HepG2 (cell line): Measurements from ENCODE around the gene RPL41. TPM values are rescaled to one million over a fixed set of nuclear protein-coding genes. Genes with fewer than 3 reads are reported as not detected.
A peak's percentile ranks its signal among the peaks of the same experiment; 100 is the strongest.

Experiments
- ATAC-seq: fragments of 200-7000 bp; cut with Tn5 transposase; 3 replicates; pipeline ENCODE4 v1.9.1; 2020; ENCODE audit warnings: mild to moderate bottlenecking, moderate library complexity
- BruUV-seq: library from RNA; stranded (reverse); fragments of 400-500 nt; replicated peaks from 2 replicates; lab custom pipeline; 2021; lab: Mats Ljungman, UMichigan
- CTCF ChIA-PET: fragments of 300-600 bp; formaldehyde crosslinking; extraction: SDS; loops from one replicate; lab custom pipeline; 2021; ENCODE audit warnings: low total read pairs, inconsistent platforms, low intra/inter-chr PET ratio; lab: Yijun Ruan, JAX
- POLR2A ChIA-PET: fragments of 350-600 bp; sonication (Branson Sonifier 250); formaldehyde crosslinking; loops from one replicate; lab custom pipeline; 2020; ENCODE audit warnings: antibody characterized with exemption, inconsistent platforms; lab: Yijun Ruan, JAX
- DNase-seq: peaks from one replicate; pipeline ENCODE4 v3.0.0-alpha.2; 2015; ENCODE audit warnings: low spot score
- FAIRE-seq: peaks from 3 replicates; lab custom pipeline; 2011; peaks lifted over from hg19 to GRCh38; lab: Jason Lieb, UNC
- H2AFZ ChIP-seq: one replicate; pipeline ENCODE4 v1.6.1; 2011; ENCODE audit warnings: low read length, inconsistent platforms
- H3K27ac ChIP-seq: fragments of 300-600 bp; 3 replicates; pipeline ENCODE4 v1.8.0; 2011; ENCODE audit warnings: mixed run types, mild to moderate bottlenecking, mixed read lengths, low read length, inconsistent platforms; ENCODE audit not compliant: insufficient read depth; ENCODE audit errors: extremely low read length
- H3K27me3 ChIP-seq, 2 experiments: fragments of 200-600 bp in 1 of 2; 2 replicates in 1 of 2; 3 replicates in 1 of 2; pipeline versions ENCODE4 v1.6.0 to v1.8.0; 2011; ENCODE audit warnings: low read length in 2 of 2, mild to moderate bottlenecking in 2 of 2, moderate library complexity in 2 of 2, inconsistent platforms in 1 of 2; ENCODE audit not compliant: insufficient read depth in 2 of 2, control insufficient read depth in 1 of 2
- H3K36me3 ChIP-seq, 2 experiments: fragments of 200-600 bp in 1 of 2; replicated peaks in 1 of 2; 2 replicates in 1 of 2; 3 replicates in 1 of 2; pipeline versions ENCODE4 v1.5.1 to v1.8.0; 2011; ENCODE audit warnings: low read length in 2 of 2, inconsistent platforms in 1 of 2; ENCODE audit not compliant: insufficient read depth in 2 of 2, control insufficient read depth in 1 of 2
- H3K4me1 ChIP-seq: 2 replicates; pipeline ENCODE4 v1.5.1; 2012; ENCODE audit warnings: low read length, inconsistent platforms; ENCODE audit not compliant: insufficient read depth
- H3K4me2 ChIP-seq: 2 replicates; pipeline ENCODE4 v1.6.0; 2011; ENCODE audit warnings: low read depth, low read length, inconsistent platforms
- H3K4me3 ChIP-seq, 3 experiments: fragments of 200-600 bp in 1 of 3; sonication (generic), shearing (Covaris generic) in 1 of 3; replicated peaks in 1 of 3; 2 replicates each; pipeline ENCODE4 v1.5.1; 2011 to 2016; ENCODE audit warnings: low read length in 3 of 3, inconsistent platforms in 2 of 3, low read depth in 2 of 3, mild to moderate bottlenecking in 2 of 3, control low read depth in 1 of 3, mixed read lengths in 1 of 3; ENCODE audit not compliant: insufficient read depth in 1 of 3
- H3K79me2 ChIP-seq: one replicate; pipeline ENCODE4 v1.6.1; 2011; ENCODE audit warnings: low read length, inconsistent platforms; ENCODE audit not compliant: insufficient read depth
- H3K9ac ChIP-seq: 2 replicates; pipeline ENCODE4 v1.6.0; 2011; ENCODE audit warnings: mild to moderate bottlenecking, low read depth, low read length, inconsistent platforms; ENCODE audit not compliant: insufficient read depth
- H3K9me3 ChIP-seq: 2 replicates; pipeline ENCODE4 v1.5.1; 2012; ENCODE audit warnings: mild to moderate bottlenecking, low read length
- H4K20me1 ChIP-seq: 2 replicates; pipeline ENCODE4 v1.6.0; 2011; ENCODE audit warnings: inconsistent platforms, mild to moderate bottlenecking, low read length, moderate library complexity; ENCODE audit not compliant: insufficient read depth
- ARNT ChIP-seq: fragments of 450-650 bp; IDR thresholded peaks from 2 replicates; pipeline ENCODE4 v1.6.1; 2017
- DR1 ChIP-seq: sonication (generic); formaldehyde crosslinking; IDR thresholded peaks from 2 replicates; pipeline ENCODE4 v1.8.0; 2021; ENCODE audit warnings: mild to moderate bottlenecking, missing genetic modification reagents, inconsistent platforms
- FLYWCH1 ChIP-seq: sonication (generic); formaldehyde crosslinking; IDR thresholded peaks from 2 replicates; pipeline ENCODE4 v1.8.1; 2023; ENCODE audit warnings: mild to moderate bottlenecking, missing genetic modification reagents
- UBTF ChIP-seq: sonication (generic); formaldehyde crosslinking; IDR thresholded peaks from 2 replicates; pipeline ENCODE4 v1.4.0; 2020; ENCODE audit warnings: mild to moderate bottlenecking, missing genetic modification reagents
- YY1 ChIP-seq: IDR thresholded peaks from 2 replicates; pipeline ENCODE4 v1.6.1; 2011; ENCODE audit warnings: low read length, low read depth, moderate library complexity, mild to moderate bottlenecking; ENCODE audit not compliant: insufficient read depth, insufficient replicate concordance
- ZBTB8A ChIP-seq: sonication (generic); formaldehyde crosslinking; IDR thresholded peaks from 2 replicates; pipeline ENCODE4 v1.4.0; 2020; ENCODE audit warnings: mild to moderate bottlenecking, low read depth, missing genetic modification reagents, borderline replicate concordance
- ZHX1 ChIP-seq: sonication (generic); formaldehyde crosslinking; IDR thresholded peaks from 2 replicates; pipeline ENCODE4 v1.8.1; 2022; ENCODE audit warnings: low read depth, mild to moderate bottlenecking, missing genetic modification reagents
- ZNF563 ChIP-seq: sonication (generic); formaldehyde crosslinking; IDR thresholded peaks from 2 replicates; pipeline ENCODE4 v1.8.0; 2022; ENCODE audit warnings: mild to moderate bottlenecking, moderate library complexity, missing genetic modification reagents
- ZNF740 ChIP-seq: sonication (generic); formaldehyde crosslinking; IDR thresholded peaks from 2 replicates; pipeline ENCODE4 v1.4.0; 2020; ENCODE audit warnings: missing genetic modification reagents
- ZNF792 ChIP-seq: IDR thresholded peaks from 2 replicates; pipeline ENCODE4 v1.6.1; 2016
- WGBS: methylation state at CpG from one replicate; pipeline ENCODE4 v1.1.6; 2017; ENCODE audit warnings: low lambda C conversion rate; 5-methylcytosine and 5-hydroxymethylcytosine counted together
- in situ Hi-C: cut with HindIII; loops from 2 replicates; pipeline ENCODE4 v1.10.0; 2017; ENCODE audit warnings: low pct_unique_long_range_greater_than_20kb; ENCODE audit not compliant: extremely low pct_ligation_motif_present
- intact Hi-C: fragments of 100-400 bp; cut with micrococcal nuclease; formaldehyde crosslinking; loops from one replicate; pipeline ENCODE4 v1.10.0; 2022; ENCODE audit not compliant: unreplicated experiment
- polyA plus RNA-seq, 8 experiments: library from polyadenylated mRNA; depleted of rRNA in 3 of 8; stranded (reverse) in 7 of 8; unstranded in 1 of 8; fragments of >200 nt; fragmentation: Illumina TruSeq in 4 of 8; extraction: Trizol in 4 of 8; gene quantifications; 2 replicates each; pipeline versions ENCODE4 v1.2.1 to v1.2.3, GENCODE V29; 2011 to 2016; ENCODE audit warnings: low read depth in 4 of 8, missing spikeins in 1 of 8, mixed read lengths in 1 of 8; ENCODE audit not compliant: insufficient read depth in 1 of 8
- total RNA-seq, 5 experiments: library from RNA; depleted of rRNA; stranded (reverse); fragments of >200 nt; fragmentation: Illumina TruSeq; extraction: Trizol; gene quantifications; 2 replicates each; pipeline ENCODE4 v1.2.3, GENCODE V29; 2016; ENCODE audit warnings: low read depth in 1 of 5
- TF ChIP-seq, protein P1 (sequence below): sonication (generic); formaldehyde crosslinking; IDR thresholded peaks from 2 replicates; pipeline ENCODE4 v1.8.0; 2022; ENCODE audit warnings: mild to moderate bottlenecking, missing genetic modification reagents, moderate library complexity

RPL41 gene
- total and polyA plus RNA-seq, 2 of the 13 experiments (the other 11 are each of a cell fraction or from before 2014, with no cell fraction given) = 4,012 to 7,670 TPM

DNA sequence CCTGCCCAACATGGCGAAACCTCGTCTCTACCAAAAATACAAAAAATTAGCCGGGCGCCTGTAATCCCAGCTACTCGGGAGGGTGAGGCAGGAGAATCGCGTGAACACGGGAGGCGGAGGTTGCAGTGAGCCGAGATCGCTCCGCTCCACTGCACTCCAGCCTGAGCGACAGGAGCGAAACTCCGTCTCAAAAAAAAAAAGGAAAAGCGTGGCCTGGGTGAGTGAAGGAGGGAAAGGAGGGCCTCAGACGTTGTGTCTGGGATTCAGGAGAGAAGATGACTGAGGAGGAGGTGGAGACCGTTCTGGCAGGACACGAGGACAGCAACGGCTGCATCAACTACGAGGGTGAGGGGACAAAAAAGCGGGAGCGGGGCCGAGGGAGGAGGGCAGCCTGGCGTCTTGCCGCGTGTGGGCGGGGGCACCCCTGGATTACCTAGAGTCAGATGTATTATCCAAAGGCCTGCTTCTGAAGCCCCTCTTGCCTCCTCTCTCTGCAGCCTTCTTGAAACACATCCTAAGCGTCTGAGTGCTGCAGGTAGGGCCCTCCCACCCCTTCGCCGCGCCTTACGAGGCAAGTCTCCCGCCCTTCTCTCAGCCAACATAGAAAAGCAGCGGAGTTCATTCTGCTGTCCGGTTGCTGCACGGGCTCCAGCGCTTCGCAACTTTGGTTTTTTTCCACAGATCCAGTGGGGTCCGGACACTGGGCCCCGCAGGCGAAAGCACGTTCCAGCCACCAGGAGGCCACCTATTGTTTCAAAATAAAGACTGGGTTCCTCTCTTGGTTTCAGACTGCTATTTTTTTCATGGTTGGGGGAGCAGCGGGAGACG, 41.0 kb downstream of the RPL41 start (continued):
- TF ChIP-seq ZHX1 (no peak; the same call in 1 of the 2 replicates), ARNT (no peak), ZBTB8A (no peak), ZNF740 (CRISPR knock-in tag) (peak; percentile 94)
- TF ChIP-seq, all 625 proteins: peak for 103

- in situ Hi-C loops = loop anchor here (5.0 kb wide), 1 partner anchor 36 kb away; no protein-coding TSS in a partner anchor
- ATAC-seq = peak; percentile 84
- peak; percentile 47; the same call in 1 of the 2 replicates for TF ChIP-seq UBTF
- peak; percentile 99 for TF ChIP-seq DR1
- TF ChIP-seq ARNT = no peak
- TF ChIP-seq, protein P1, sequence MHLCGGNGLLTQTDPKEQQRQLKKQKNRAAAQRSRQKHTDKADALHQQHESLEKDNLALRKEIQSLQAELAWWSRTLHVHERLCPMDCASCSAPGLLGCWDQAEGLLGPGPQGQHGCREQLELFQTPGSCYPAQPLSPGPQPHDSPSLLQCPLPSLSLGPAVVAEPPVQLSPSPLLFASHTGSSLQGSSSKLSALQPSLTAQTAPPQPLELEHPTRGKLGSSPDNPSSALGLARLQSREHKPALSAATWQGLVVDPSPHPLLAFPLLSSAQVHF (CRISPR knock-in tag) = no peak
- peak; percentile 90 for TF ChIP-seq YY1
- 0 out of 2 replicates have a peak, but pooled peaks have one; percentile 18 for TF ChIP-seq ZNF563 (CRISPR knock-in tag)
- 0 out of 2 replicates have a peak, but pooled peaks have one; percentile 42 for TF ChIP-seq ZNF792 (CRISPR knock-in tag)
- TF ChIP-seq FLYWCH1 = no peak
These were observed 41.8 kb downstream of the RPL41 start, which contains the start of gene MYL6 for GRCh38 chr12:56158029-56158925. Gene MYL6 (plus strand): TSS chr12:56158359. CDS start chr12:56158402, 43 bp downstream.

More at GRCh38 chr12:56158029-56158925, 41.8 kb downstream of the RPL41 start, which contains the start of gene MYL6:
- intact Hi-C loops = loop anchor here (2.0 to 5.0 kb wide), 2 partner anchors 31 to 34 kb away; no protein-coding TSS in a partner anchor
- Histone ChIP-seq H3K4me1 (peaks cover 64% of the 10 kb centered on the region), H3K4me2 (peak within 1 kb of the TSS; percentile 83), H3K4me3 (peak within 1 kb of the TSS; percentile 92 to 99 (median 95)), H2AFZ (no peak within 1 kb of the TSS), H3K27ac (peak within 1 kb of the TSS; percentile 87), H3K36me3 (peaks cover 21 to 35% of the 10 kb centered on the region in 2 experiments), H3K9ac (peak within 1 kb of the TSS; percentile 100), H3K79me2 (peaks cover 31% of the 10 kb centered on the region), H3K27me3 (no peaks in the 10 kb centered on the region; a peak in 1 of 5 replicates), H3K9me3 (no peaks in the 10 kb centered on the region), H4K20me1 (peaks cover 28% of the 10 kb centered on the region)
- ChIA-PET POLR2A (interaction anchor here (0.5 to 3.4 kb wide), 14 partner anchors 8 to 228 kb away, joined by 3 to 30 read pairs (median 5); partner anchors contain the start of genes ESYT1, RNF41, RPL41 and SMARCC2), CTCF (interaction anchor here (1.2 to 1.8 kb wide), 3 partner anchors 31 to 32 kb away, joined by 3 to 7 read pairs (median 3); partner anchors contain the start of gene SMARCC2)
- WGBS = under 1% methylated on average over 23 of the region's 30 CpGs
- BruUV-seq = no TSS peak
- DNase-seq (peak; percentile 96), FAIRE-seq (peak; percentile 78)
